Smooth muscle cell (in vitro differentiated cells): ENCODE measurements around the gene GPANK1. TPM values are rescaled to one million over a fixed set of nuclear protein-coding genes. Genes with fewer than 3 reads are reported as not detected.
A peak's percentile ranks its signal among the peaks of the same experiment; 100 is the strongest.

Experiments
- DNase-seq: peaks from one replicate; lab custom pipeline; 2025; ENCODE audit not compliant: unreplicated experiment; lab: John Stamatoyannopoulos, UW
- H2AFZ ChIP-seq: fragments of 200-600 bp; sonication (generic); 2 replicates; pipeline ENCODE4 v1.6.0; 2016; ENCODE audit warnings: antibody characterized with exemption, low read depth, mild to moderate bottlenecking
- H3F3A ChIP-seq: fragments of 200-600 bp; sonication (generic); 2 replicates; pipeline ENCODE4 v1.6.0; 2017; ENCODE audit warnings: antibody characterized with exemption, low read depth
- H3K27ac ChIP-seq: fragments of 200-600 bp; sonication (generic); 2 replicates; pipeline ENCODE4 v1.5.1; 2016; ENCODE audit warnings: low read depth, mild to moderate bottlenecking
- H3K27me3 ChIP-seq: fragments of 200-600 bp; sonication (generic); 2 replicates; pipeline ENCODE4 v1.6.1; 2016; ENCODE audit warnings: low read depth, mild to moderate bottlenecking
- H3K36me3 ChIP-seq: fragments of 200-600 bp; sonication (generic); 2 replicates; pipeline ENCODE4 v1.5.1; 2016; ENCODE audit warnings: low read depth
- H3K4me1 ChIP-seq: fragments of 200-600 bp; sonication (generic); 2 replicates; pipeline ENCODE4 v1.5.1; 2016; ENCODE audit warnings: low read depth
- H3K4me2 ChIP-seq: fragments of 200-600 bp; sonication (generic); 2 replicates; pipeline ENCODE4 v1.6.0; 2016; ENCODE audit warnings: mild to moderate bottlenecking
- H3K4me3 ChIP-seq: fragments of 200-600 bp; sonication (generic); 2 replicates; pipeline ENCODE4 v1.5.1; 2016; ENCODE audit warnings: mild to moderate bottlenecking
- H3K79me2 ChIP-seq: fragments of 200-600 bp; sonication (generic); 2 replicates; pipeline ENCODE4 v1.6.0; 2016; ENCODE audit warnings: low read depth, mild to moderate bottlenecking
- H3K9ac ChIP-seq: fragments of 200-600 bp; sonication (generic); 2 replicates; pipeline ENCODE4 v1.6.0; 2016; ENCODE audit warnings: low read depth
- H3K9me3 ChIP-seq: fragments of 200-600 bp; sonication (generic); replicated peaks from 2 replicates; pipeline ENCODE4 v1.5.1; 2016; ENCODE audit warnings: low read depth
- H4K20me1 ChIP-seq: fragments of 200-600 bp; sonication (generic); 2 replicates; pipeline ENCODE4 v1.6.0; 2016; ENCODE audit warnings: low read depth
- CTCF ChIP-seq: fragments of 200-600 bp; sonication (generic); IDR thresholded peaks from 2 replicates; pipeline ENCODE4 v1.5.1; 2017; ENCODE audit warnings: borderline replicate concordance, mild to moderate bottlenecking, antibody characterized with exemption; ENCODE audit not compliant: insufficient read depth, poor library complexity, severe bottlenecking
- WGBS: methylation state at CpG from one replicate; pipeline ENCODE4 v1.1.7; 2016; ENCODE audit warnings: low lambda C conversion rate; 5-methylcytosine and 5-hydroxymethylcytosine counted together
- polyA plus RNA-seq: library from polyadenylated mRNA; unstranded; fragments of >200 nt; fragmentation: Nextera tagmentation; extraction: Ambion mirVana; gene quantifications from 2 replicates; pipeline ENCODE4 v1.2.1, GENCODE V29; 2016
- total RNA-seq: library from RNA; depleted of rRNA; stranded (reverse); fragments of >200 nt; gene quantifications from 2 replicates; pipeline ENCODE4 v1.2.3, GENCODE V29; 2014

The GPANK1 gene
- total and polyA plus RNA-seq, 2 experiments from 2014 or later, result 12.5 to 19.6 TPM

- peak within 1 kb of the TSS; percentile 93 for H3K4me2 ChIP-seq
- H3K9ac ChIP-seq, result peak within 1 kb of the TSS; percentile 96
- peak within 1 kb of the TSS; percentile 89 for H3K27ac ChIP-seq
- H3K9me3 ChIP-seq, result no peaks in the 10 kb centered on the region
- no peak for TF ChIP-seq CTCF
- H4K20me1 ChIP-seq, result peaks cover 3% of the 10 kb centered on the region
- H3K27me3 ChIP-seq, result no peaks in the 10 kb centered on the region
- peak; percentile 88 for DNase-seq
- H3K4me1 ChIP-seq, result peaks cover 17% of the 10 kb centered on the region
- H2AFZ ChIP-seq, result peak within 1 kb of the TSS; percentile 57
- under 1% methylated on average over 48 of the region's 63 CpGs for WGBS
- no peaks in the 10 kb centered on the region for H3K36me3 ChIP-seq
- H3F3A ChIP-seq, result peaks cover 12% of the 10 kb centered on the region
- peaks cover 40% of the 10 kb centered on the region for H3K79me2 ChIP-seq
- H3K4me3 ChIP-seq, result peak within 1 kb of the TSS; percentile 99
These were observed 922 bp upstream of the GPANK1 start, which contains the start of gene CSNK2B for GRCh38 chr6:31665501-31666336. CSNK2B (plus strand) TSS chr6:31666080; CDS start chr6:31666832, 752 bp downstream.

GRCh38 chr6:31663961-31664789 is 622 bp downstream of the GPANK1 start:
- Histone ChIP-seq H3K27me3 (no peaks in the 10 kb centered on the region), H3F3A (peaks cover 12% of the 10 kb centered on the region), H3K4me2 (peak overlapping the region; percentile 93), H3K9me3 (no peaks in the 10 kb centered on the region), H3K4me3 (peak overlapping the region; percentile 99), H3K27ac (peak overlapping the region; percentile 89), H3K9ac (peak overlapping the region; percentile 84), H3K4me1 (peaks cover 24% of the 10 kb centered on the region), H3K79me2 (peaks cover 49% of the 10 kb centered on the region), H3K36me3 (no peaks in the 10 kb centered on the region), H4K20me1 (peaks cover 7% of the 10 kb centered on the region), H2AFZ (no peak overlapping the region)
- 39% methylated on average over 17 of the region's 17 CpGs for WGBS
- DNase-seq, result no peak
- TF ChIP-seq CTCF, result no peak

GRCh38 chr6:31663126-31663960 is 1.5 kb downstream of the GPANK1 start:
- no peak overlapping the region for H3K9ac ChIP-seq
- peak overlapping the region; percentile 99 for H3K4me3 ChIP-seq
- no peak for TF ChIP-seq CTCF
- H3K27me3 ChIP-seq, result no peaks in the 10 kb centered on the region
- no peak for DNase-seq
- no peaks in the 10 kb centered on the region for H3K9me3 ChIP-seq
- peaks cover 12% of the 10 kb centered on the region for H3F3A ChIP-seq
- H3K36me3 ChIP-seq, result no peaks in the 10 kb centered on the region
- 86% methylated on average over 7 of the region's 9 CpGs for WGBS
- H4K20me1 ChIP-seq, result peaks cover 11% of the 10 kb centered on the region
- peak overlapping the region; percentile 89 for H3K27ac ChIP-seq
- H3K4me1 ChIP-seq, result peaks cover 32% of the 10 kb centered on the region
- H3K79me2 ChIP-seq, result peaks cover 57% of the 10 kb centered on the region
- H2AFZ ChIP-seq, result no peak overlapping the region
- peak overlapping the region; percentile 93 for H3K4me2 ChIP-seq
